Gastrocnemius medialis (tissue), 4 donors: ENCODE measurements around the gene OR51B4.

Experiments
- POLR2A ChIP-seq, 2 donors: fragments of 450-650 bp; IDR thresholded peaks; one replicate each; pipeline ENCODE4 v1.6.1; 2017; ENCODE audit warnings: antibody characterized with exemption in 2 of 2, mild to moderate bottlenecking in 2 of 2, moderate library complexity in 2 of 2
- TF ChIP-seq, protein P1 (sequence below), 5 experiments: fragments of 450-650 bp in 3 of 5; fragments of 200-600 bp in 2 of 5; sonication (generic) in 2 of 5; IDR thresholded peaks in 4 of 5; conservative IDR thresholded peaks in 1 of 5; 1 replicate in 4 of 5; 2 replicates in 1 of 5; pipeline ENCODE4 v1.5.1; 2016 to 2019; ENCODE audit warnings: antibody characterized with exemption in 5 of 5, mild to moderate bottlenecking in 3 of 5, moderate library complexity in 3 of 5

- TF ChIP-seq POLR2A (IDR thresholded peaks at IDR 0.05), result no peak
- TF ChIP-seq, protein P1, sequence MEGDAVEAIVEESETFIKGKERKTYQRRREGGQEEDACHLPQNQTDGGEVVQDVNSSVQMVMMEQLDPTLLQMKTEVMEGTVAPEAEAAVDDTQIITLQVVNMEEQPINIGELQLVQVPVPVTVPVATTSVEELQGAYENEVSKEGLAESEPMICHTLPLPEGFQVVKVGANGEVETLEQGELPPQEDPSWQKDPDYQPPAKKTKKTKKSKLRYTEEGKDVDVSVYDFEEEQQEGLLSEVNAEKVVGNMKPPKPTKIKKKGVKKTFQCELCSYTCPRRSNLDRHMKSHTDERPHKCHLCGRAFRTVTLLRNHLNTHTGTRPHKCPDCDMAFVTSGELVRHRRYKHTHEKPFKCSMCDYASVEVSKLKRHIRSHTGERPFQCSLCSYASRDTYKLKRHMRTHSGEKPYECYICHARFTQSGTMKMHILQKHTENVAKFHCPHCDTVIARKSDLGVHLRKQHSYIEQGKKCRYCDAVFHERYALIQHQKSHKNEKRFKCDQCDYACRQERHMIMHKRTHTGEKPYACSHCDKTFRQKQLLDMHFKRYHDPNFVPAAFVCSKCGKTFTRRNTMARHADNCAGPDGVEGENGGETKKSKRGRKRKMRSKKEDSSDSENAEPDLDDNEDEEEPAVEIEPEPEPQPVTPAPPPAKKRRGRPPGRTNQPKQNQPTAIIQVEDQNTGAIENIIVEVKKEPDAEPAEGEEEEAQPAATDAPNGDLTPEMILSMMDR (IDR thresholded peaks at IDR 0.05 in 4 of 5, conservative IDR thresholded peaks at IDR 0.05 in 1 of 5), result no peak
These were observed 34.6 kb downstream of the OR51B4 start for GRCh38 chr11:5267033-5267563.
